Lung (tissue), 12 donors: ENCODE results near the gene HPN. TPM values are rescaled to one million over a fixed set of nuclear protein-coding genes. Genes with fewer than 3 reads are reported as not detected.

ENCODE experiments used
- ATAC-seq: fragments of 200-7000 bp; cut with Tn5 transposase; one replicate; pipeline ENCODE4 v1.9.1; 2020; ENCODE audit warnings: moderate number of reproducible peaks; ENCODE audit not compliant: insufficient read depth, low FRiP score
- DNase-seq, 3 donors: peaks; one replicate each; pipeline ENCODE4 v3.0.0-alpha.2; 2013 to 2017
- H3K27ac ChIP-seq, 2 donors: one replicate each; pipeline ENCODE4 v1.5.1; 2013; ENCODE audit warnings: mild to moderate bottlenecking in 2 of 2, moderate library complexity in 2 of 2, control low read depth in 1 of 2, inconsistent platforms in 1 of 2, low read depth in 1 of 2, low read length in 1 of 2
- H3K27me3 ChIP-seq, 3 donors: one replicate each; pipeline ENCODE4 v1.5.1; 2013; ENCODE audit warnings: low read length in 2 of 3; ENCODE audit not compliant: control insufficient read depth in 3 of 3, insufficient read depth in 3 of 3
- H3K36me3 ChIP-seq, 4 donors: one replicate each; pipeline ENCODE4 v1.5.1; 2013; ENCODE audit warnings: low read length in 4 of 4, mild to moderate bottlenecking in 1 of 4, moderate library complexity in 1 of 4; ENCODE audit not compliant: control insufficient read depth in 4 of 4, insufficient read depth in 4 of 4
- H3K4me1 ChIP-seq, 5 donors: one replicate each; pipeline ENCODE4 v1.5.1; 2013; ENCODE audit warnings: low read length in 5 of 5, mild to moderate bottlenecking in 2 of 5, moderate library complexity in 1 of 5; ENCODE audit not compliant: control insufficient read depth in 5 of 5, insufficient read depth in 5 of 5
- H3K4me3 ChIP-seq: one replicate; pipeline ENCODE4 v1.5.1; 2013; ENCODE audit warnings: mild to moderate bottlenecking, control low read depth, moderate library complexity
- H3K9ac ChIP-seq, 2 donors: one replicate each; pipeline ENCODE4 v1.5.1; 2013; ENCODE audit warnings: low read length in 2 of 2, control low read depth in 1 of 2; ENCODE audit not compliant: insufficient read depth in 1 of 2
- H3K9me3 ChIP-seq, 4 donors: one replicate each; pipeline ENCODE4 v1.5.1; 2013; ENCODE audit warnings: low read length in 3 of 4, mild to moderate bottlenecking in 1 of 4, moderate library complexity in 1 of 4; ENCODE audit not compliant: control insufficient read depth in 4 of 4, insufficient read depth in 3 of 4
- CTCF ChIP-seq: IDR thresholded peaks from 2 replicates; pipeline ENCODE4 v1.5.1; 2012; ENCODE audit warnings: mild to moderate bottlenecking; ENCODE audit errors: control extremely low read depth, extremely low read depth
- WGBS, 2 donors: extraction: QIAGEN DNeasy Blood & Tissue Kit; methylation state at CpG; one replicate each; pipeline ENCODE4 v1.1.7; 2013; 5-methylcytosine and 5-hydroxymethylcytosine counted together
- polyA plus RNA-seq, 2 donors: library from polyadenylated mRNA; stranded (reverse); fragments of 200-250 nt; gene quantifications; one replicate each; pipeline ENCODE4 v1.2.1, GENCODE V29; 2013
- total RNA-seq, 2 donors: library from RNA; depleted of rRNA in 1 of 2; stranded (reverse); fragments of >200 nt in 1 of 2; gene quantifications; one replicate each; pipeline ENCODE4 v1.2.1, GENCODE V29; 2014 to 2021
- donor health status: control.
- donor health status: control.
- donor health status: Bipolar disorder and iron deficiency.
- donor health status: healthy.
- donor health status: DM: yes; HTN: yes; CAD: no.

HPN gene
- total and polyA plus RNA-seq, 4 donors, result 15.4 to 41.4 (median 26.8) TPM

- no peak for TF ChIP-seq CTCF
- H3K36me3 ChIP-seq, result no peaks in the 10 kb centered on the region
- H3K4me3 ChIP-seq, result no peak overlapping the region
- H3K27ac ChIP-seq, result no peak overlapping the region
- no peaks in the 10 kb centered on the region for H3K9me3 ChIP-seq
- no peak overlapping the region for H3K9ac ChIP-seq
- ATAC-seq (no peak), DNase-seq (no peak)
- H3K4me1 ChIP-seq, result no peaks in the 10 kb centered on the region
- WGBS, 2 donors, result 78 to 86% methylated on average over 7 of the region's 7 CpGs
- H3K27me3 ChIP-seq, result no peaks in the 10 kb centered on the region
Observed at GRCh38 chr19:35061583-35062373, 20.3 kb downstream of the HPN start.

GRCh38 chr19:35062942-35063341 is 21.4 kb downstream of the HPN start:
- 87 to 92% methylated on average over 7 of the region's 7 CpGs for WGBS, 2 donors
- no peaks in the 10 kb centered on the region for H3K27me3 ChIP-seq
- H3K27ac ChIP-seq, result no peak overlapping the region
- no peak for ATAC-seq
- no peaks in the 10 kb centered on the region for H3K9me3 ChIP-seq
- no peak for TF ChIP-seq CTCF
- no peaks in the 10 kb centered on the region for H3K36me3 ChIP-seq
- H3K4me3 ChIP-seq, result no peak overlapping the region
- no peaks in the 10 kb centered on the region for H3K4me1 ChIP-seq
- no peak for DNase-seq
- H3K9ac ChIP-seq, result no peak overlapping the region

GRCh38 chr19:35063940-35064818 is 22.7 kb downstream of the HPN start:
- WGBS, 2 donors, result 77 to 84% methylated on average over 10 of the region's 10 CpGs
- no peaks in the 10 kb centered on the region for H3K27me3 ChIP-seq
- no peaks in the 10 kb centered on the region for H3K36me3 ChIP-seq
- peaks cover 0 to 5% (median 0%) of the 10 kb centered on the region in 5 donors for H3K4me1 ChIP-seq
- H3K4me3 ChIP-seq, result no peak overlapping the region
- no peak for TF ChIP-seq CTCF
- H3K9me3 ChIP-seq, result no peaks in the 10 kb centered on the region
- H3K27ac ChIP-seq, result no peak overlapping the region
- H3K9ac ChIP-seq, result no peak overlapping the region
- DNase-seq (no peak), ATAC-seq (no peak)
